GM18520 (cell line): ENCODE results near the gene TLR6.
A peak's percentile ranks its signal among the peaks of the same experiment; 100 is the strongest.
"Not testable (repeated sequence)": the region's sequence is repeated elsewhere in the genome, so short reads cannot be mapped to it uniquely, and the experiment has no call there.

Experiments
- ATAC-seq: cut with Tn5 transposase; IDR thresholded peaks from one replicate; pipeline ENCODE4 v1.9.1; 2021; ENCODE audit not compliant: unreplicated experiment

Gene TLR6

DNA sequence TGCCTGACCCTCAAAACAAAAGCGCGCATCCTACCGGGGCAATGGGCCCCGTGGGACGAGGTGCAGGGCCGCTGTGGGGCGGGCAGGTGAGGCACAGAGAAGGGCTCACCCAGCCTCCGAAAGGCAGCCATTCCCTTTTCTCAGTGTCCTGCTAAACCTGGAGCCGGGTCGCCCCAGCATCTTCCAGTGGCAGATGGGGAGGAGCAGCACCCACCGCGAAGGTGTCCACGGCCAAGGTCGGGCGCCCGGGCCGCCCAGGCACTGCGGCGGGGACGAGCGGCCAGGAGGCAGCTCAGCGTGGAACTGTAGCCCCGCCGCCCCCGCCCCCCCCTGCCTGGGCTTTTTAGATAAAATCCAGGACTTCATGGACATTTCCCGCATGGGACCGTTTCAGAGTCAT, 32.9 kb downstream of the TLR6 start:
- no peak for ATAC-seq

GRCh38 chr4:38822748-38823303, 33.8 kb downstream of the TLR6 start:
- no peak for ATAC-seq

DNA sequence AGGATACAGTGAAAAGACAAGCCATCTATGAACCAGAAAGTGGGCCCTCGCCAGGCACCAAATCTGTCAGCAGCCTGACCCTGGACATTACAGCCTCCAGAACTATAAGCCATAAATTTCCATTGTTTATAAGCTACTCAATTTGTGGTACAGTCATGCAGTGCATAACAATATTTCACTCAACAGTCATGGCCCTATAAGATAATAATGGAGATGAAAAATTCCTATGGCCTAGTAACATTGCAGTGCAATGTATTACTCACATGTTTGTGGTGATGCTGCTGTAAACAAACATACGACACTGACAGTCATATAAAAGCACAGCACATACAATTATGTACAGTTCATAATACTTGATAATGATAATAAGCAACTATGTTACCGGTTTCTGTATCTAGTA, 34.9 kb downstream of the TLR6 start:
- ATAC-seq: no peak

GRCh38 chr4:38820329-38821061, 36.1 kb downstream of the TLR6 start:
- peak; percentile 32 for ATAC-seq

DNA sequence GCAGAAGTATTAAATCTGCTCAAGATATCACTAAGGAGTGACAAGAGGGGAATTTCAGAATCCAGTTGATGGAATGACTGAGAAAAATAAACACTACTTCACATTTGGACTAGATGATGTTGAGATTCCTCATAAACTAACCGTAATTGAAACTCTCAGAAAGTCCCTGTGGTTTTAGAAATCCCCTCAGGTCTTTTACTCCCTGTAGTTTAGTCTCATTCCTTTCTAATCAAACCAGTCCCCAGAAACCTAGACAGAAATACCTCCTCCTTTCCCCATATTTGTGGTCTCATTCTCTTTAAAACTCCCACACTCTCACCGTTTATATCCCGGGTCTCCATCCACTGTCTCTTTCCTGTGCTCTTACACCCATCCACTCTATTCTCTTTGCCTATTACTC, 37.0 kb downstream of the TLR6 start:
- peak; percentile 25 for ATAC-seq

- peak; percentile 37 for ATAC-seq
These were observed 38.1 kb downstream of the TLR6 start for GRCh38 chr4:38818441-38818976.

- ATAC-seq: no peak
These were observed 40.5 kb downstream of the TLR6 start for GRCh38 chr4:38815885-38816782.

- no peak for ATAC-seq
These were observed 42.2 kb downstream of the TLR6 start for GRCh38 chr4:38814386-38814785.

GRCh38 chr4:38811297-38811696, 45.3 kb downstream of the TLR6 start:
- ATAC-seq: no peak

GRCh38 chr4:38807462-38807861, 49.2 kb downstream of the TLR6 start:
- ATAC-seq: not testable (repeated sequence)

GRCh38 chr4:38806251-38806650, 50.4 kb downstream of the TLR6 start:
- not testable (repeated sequence) for ATAC-seq

GRCh38 chr4:38805530-38806145, 51.0 kb downstream of the TLR6 start:
- peak; percentile 69 for ATAC-seq

GRCh38 chr4:38804654-38805295, 51.8 kb downstream of the TLR6 start, which contains the start of gene TLR1:
TLR1 (minus strand) TSS chr4:38804791; CDS start chr4:38798831, 5,960 bp downstream.
- ATAC-seq: peak; percentile 19

DNA sequence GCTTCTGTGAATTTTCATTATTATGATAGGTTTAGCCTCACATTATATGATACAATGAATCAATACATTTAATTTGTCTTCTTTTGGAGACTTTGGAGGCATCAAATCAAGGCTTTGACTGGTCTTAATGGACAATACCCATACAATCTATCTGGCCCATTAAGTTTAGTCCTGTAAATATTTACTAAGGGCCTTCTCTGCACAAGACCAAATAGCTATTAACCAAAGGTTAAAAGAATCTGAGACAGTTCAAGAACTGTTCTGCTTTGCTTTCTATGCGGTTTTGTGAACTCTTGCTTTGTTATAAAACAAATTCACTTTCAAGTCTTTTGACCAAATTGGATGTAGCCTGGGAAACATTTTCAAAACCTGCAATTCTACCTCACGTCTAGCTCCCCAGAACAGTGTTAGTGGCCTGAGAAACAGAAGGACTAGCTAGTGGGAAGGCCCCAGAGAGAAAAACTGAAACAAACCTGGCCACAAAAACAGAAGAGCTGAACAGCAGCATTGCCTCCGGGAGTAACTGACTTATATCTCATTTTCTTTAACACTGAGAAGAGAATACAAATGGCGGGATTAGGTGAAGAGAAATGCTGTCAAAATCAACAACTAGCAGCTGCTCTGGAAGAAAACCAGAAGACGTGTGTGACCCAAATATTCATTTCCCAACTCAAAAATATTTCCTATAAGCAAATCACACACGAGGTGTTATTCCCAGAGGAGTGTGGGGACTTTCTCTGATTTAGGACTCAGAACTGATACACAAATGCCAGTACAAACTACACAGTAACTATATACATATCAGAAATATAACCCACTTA, 52.6 kb downstream of the TLR6 start:
- ATAC-seq: peak; percentile 38

DNA sequence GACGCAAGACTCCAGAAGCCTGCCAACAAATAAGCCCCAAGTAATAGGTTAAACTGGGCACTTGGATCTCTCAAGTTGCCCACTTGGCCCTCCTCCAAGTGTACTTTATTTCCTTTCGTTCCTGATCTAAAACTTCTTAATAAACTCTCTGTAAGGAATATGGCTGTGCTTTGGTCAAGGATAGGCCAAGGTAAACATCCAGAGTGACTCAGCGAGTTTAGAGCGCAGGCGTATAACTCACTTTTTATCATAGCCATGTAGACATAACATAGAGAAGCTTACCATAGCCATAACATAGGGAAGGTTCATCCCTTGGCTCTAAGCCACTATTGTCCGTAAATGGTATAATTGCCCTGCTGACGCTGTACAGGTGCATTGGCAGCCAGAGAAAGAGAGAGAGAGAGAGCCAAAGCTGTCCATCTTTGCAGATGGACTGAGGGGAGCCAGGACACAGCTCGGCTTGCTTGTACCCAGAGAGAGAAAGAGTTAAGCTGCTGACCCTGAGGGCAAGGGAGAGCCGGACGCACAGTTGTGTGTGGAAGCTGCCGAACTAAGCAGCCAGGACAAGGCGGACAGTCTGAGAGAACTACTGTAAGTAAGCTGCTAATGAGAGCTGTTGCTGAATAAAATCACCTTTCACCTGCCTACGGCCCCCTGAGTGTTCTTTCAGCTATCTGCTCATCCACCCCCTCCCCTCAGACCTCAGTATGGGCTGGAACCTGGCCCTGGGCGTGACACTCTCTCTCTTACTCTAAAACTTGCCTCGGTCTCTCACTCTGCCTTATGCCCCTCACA, 53.9 kb downstream of the TLR6 start:
- no peak for ATAC-seq

- no peak for ATAC-seq
These were observed 55.6 kb downstream of the TLR6 start for GRCh38 chr4:38800961-38801450.

- no peak for ATAC-seq
These were observed 56.3 kb downstream of the TLR6 start for GRCh38 chr4:38800366-38800765.

- no peak for ATAC-seq
These were observed 61.5 kb downstream of the TLR6 start for GRCh38 chr4:38795087-38795486.

- no peak for ATAC-seq
These were observed 62.6 kb downstream of the TLR6 start for GRCh38 chr4:38794051-38794450.
